HEK293 (cell line): ENCODE data around the gene TCN1.

Experiments
- CTCF ChIA-PET: fragments of 350-600 bp; formaldehyde crosslinking; extraction: SDS; loops from one replicate; lab custom pipeline; 2021; ENCODE audit warnings: antibody characterized with exemption; lab: Yijun Ruan, JAX
- POLR2A ChIA-PET: fragments of 300-600 bp; formaldehyde crosslinking; extraction: SDS; loops from one replicate; lab custom pipeline; 2020; ENCODE audit warnings: antibody characterized with exemption, inconsistent platforms; lab: Yijun Ruan, JAX
- H3K27ac ChIP-seq: fragments of 200-500 bp; sonication (Bioruptor generic); 2 replicates; pipeline ENCODE4 v1.5.1; 2014; ENCODE audit warnings: low read depth, low read length, control low read depth, inconsistent platforms; ENCODE audit errors: extremely low read depth
- H3K36me3 ChIP-seq, 2 experiments: fragments of 200-500 bp in 1 of 2; sonication (Bioruptor generic) in 1 of 2; 1 replicate in 1 of 2; 2 replicates in 1 of 2; pipeline ENCODE4 v1.5.1; 2014 to 2017; ENCODE audit warnings: inconsistent platforms in 2 of 2, low read length in 2 of 2; ENCODE audit not compliant: control insufficient read depth in 2 of 2, insufficient read depth in 1 of 2
- H3K4me1 ChIP-seq: fragments of 200-500 bp; sonication (Bioruptor generic); 2 replicates; pipeline ENCODE4 v1.5.1; 2014; ENCODE audit warnings: mild to moderate bottlenecking, low read length, inconsistent platforms; ENCODE audit not compliant: control insufficient read depth, insufficient read depth
- H3K4me3 ChIP-seq: 2 replicates; pipeline ENCODE4 v1.5.1; 2011; ENCODE audit warnings: low read depth, mild to moderate bottlenecking, control low read depth, low read length, moderate library complexity
- H3K9me3 ChIP-seq: fragments of 200-500 bp; sonication (Bioruptor generic); 2 replicates; pipeline ENCODE4 v1.5.1; 2014; ENCODE audit warnings: low read depth, low read length, inconsistent platforms; ENCODE audit not compliant: control insufficient read depth, insufficient read depth
- GFI1B ChIP-seq: fragments of 450-650 bp; formaldehyde crosslinking; IDR thresholded peaks from 2 replicates; pipeline ENCODE4 v1.5.1; 2016; ENCODE audit warnings: missing biosample characterization, missing genetic modification characterization
- HIC1 ChIP-seq: fragments of 450-650 bp; formaldehyde crosslinking; IDR thresholded peaks from 2 replicates; pipeline ENCODE4 v1.5.1; 2016; ENCODE audit warnings: missing biosample characterization, missing genetic modification characterization
- REST ChIP-seq: fragments of 450-650 bp; formaldehyde crosslinking; IDR thresholded peaks from 2 replicates; pipeline ENCODE4 v1.5.1; 2016; ENCODE audit warnings: missing biosample characterization, missing genetic modification characterization
- TRIM28 ChIP-seq: IDR thresholded peaks from 2 replicates; pipeline ENCODE4 v1.6.1; 2011; ENCODE audit warnings: low read length, control low read depth, borderline replicate concordance
- ZBTB10 ChIP-seq: fragments of 450-650 bp; formaldehyde crosslinking; IDR thresholded peaks from 2 replicates; pipeline ENCODE4 v1.5.1; 2016; ENCODE audit warnings: missing biosample characterization, missing genetic modification characterization
- ZBTB17 ChIP-seq: fragments of 450-650 bp; formaldehyde crosslinking; IDR thresholded peaks from 2 replicates; pipeline ENCODE4 v1.5.1; 2016; ENCODE audit warnings: missing biosample characterization, missing genetic modification characterization
- ZBTB7A ChIP-seq: fragments of 450-650 bp; formaldehyde crosslinking; IDR thresholded peaks from 2 replicates; pipeline ENCODE4 v1.5.1; 2016; ENCODE audit warnings: low read depth, missing biosample characterization, missing genetic modification characterization
- ZNF114 ChIP-seq: fragments of 450-650 bp; formaldehyde crosslinking; IDR thresholded peaks from 2 replicates; pipeline ENCODE4 v1.5.0; 2017; ENCODE audit warnings: missing biosample characterization, missing genetic modification characterization
- ZNF19 ChIP-seq: fragments of 450-650 bp; formaldehyde crosslinking; IDR thresholded peaks from 2 replicates; pipeline ENCODE4; 2016; ENCODE audit warnings: missing biosample characterization, missing genetic modification characterization, low read depth
- ZNF350 ChIP-seq: fragments of 450-650 bp; formaldehyde crosslinking; IDR thresholded peaks from 2 replicates; pipeline ENCODE4 v1.5.0; 2017; ENCODE audit warnings: missing biosample characterization, mild to moderate bottlenecking, missing genetic modification characterization
- ZNF433 ChIP-seq: fragments of 450-650 bp; formaldehyde crosslinking; IDR thresholded peaks from 2 replicates; pipeline ENCODE4 v1.5.1; 2016; ENCODE audit warnings: missing biosample characterization, missing genetic modification characterization, low read depth
- ZNF658 ChIP-seq: fragments of 450-650 bp; formaldehyde crosslinking; IDR thresholded peaks from 2 replicates; pipeline ENCODE4; 2016; ENCODE audit warnings: missing biosample characterization, missing genetic modification characterization
- ZNF704 ChIP-seq: fragments of 450-650 bp; formaldehyde crosslinking; IDR thresholded peaks from 2 replicates; pipeline ENCODE4 v1.5.1; 2016; ENCODE audit warnings: missing biosample characterization, missing genetic modification characterization
- ZNF830 ChIP-seq: fragments of 450-650 bp; IDR thresholded peaks from 2 replicates; pipeline ENCODE4 v1.5.0; 2018; ENCODE audit warnings: missing biosample characterization, missing genetic modification characterization, low read depth, mild to moderate bottlenecking, moderate library complexity

The TCN1 gene

GRCh38 chr11:59875856-59876519 lies 9.7 kb upstream of the TCN1 start:
- no peaks in the 10 kb centered on the region for H3K4me1 ChIP-seq
- no peak overlapping the region for H3K4me3 ChIP-seq
- POLR2A ChIA-PET, result no interaction called here
- no peaks in the 10 kb centered on the region for H3K36me3 ChIP-seq
- TF ChIP-seq GFI1B (tag by site-specific recombination) (no peak), ZBTB7A (tag by site-specific recombination) (no peak), HIC1 (tag by site-specific recombination) (no peak), ZNF19 (tag by site-specific recombination) (no peak), ZNF350 (tag by site-specific recombination) (no peak)
- H3K9me3 ChIP-seq, result no peaks in the 10 kb centered on the region
- CTCF ChIA-PET, result no interaction called here
- no peak overlapping the region for H3K27ac ChIP-seq

- POLR2A ChIA-PET, result no interaction called here
- no peaks in the 10 kb centered on the region for H3K36me3 ChIP-seq
- H3K4me3 ChIP-seq, result no peak overlapping the region
- H3K9me3 ChIP-seq, result no peaks in the 10 kb centered on the region
- no peaks in the 10 kb centered on the region for H3K4me1 ChIP-seq
- H3K27ac ChIP-seq, result no peak overlapping the region
- TF ChIP-seq ZNF658 (tag by site-specific recombination) (no peak), TRIM28 (no peak), ZNF114 (tag by site-specific recombination) (no peak), REST (tag by site-specific recombination) (no peak), ZNF433 (tag by site-specific recombination) (no peak), ZBTB10 (tag by site-specific recombination) (no peak), ZNF830 (tag by site-specific recombination) (no peak), ZNF704 (tag by site-specific recombination) (no peak), ZBTB17 (tag by site-specific recombination) (no peak)
- CTCF ChIA-PET, result interaction anchor here (0.7 kb wide), 1 partner anchor 38 kb away, joined by 3 read pairs; no protein-coding TSS in a partner anchor
These were observed 5.8 kb upstream of the TCN1 start for GRCh38 chr11:59872076-59872475.
